Measurements from ENCODE around the gene GCDH. TPM values are rescaled to one million over a fixed set of nuclear protein-coding genes. Genes with fewer than 3 reads are reported as not detected.

The GCDH gene
- total and polyA plus RNA-seq, 2 experiments from 2014 or later, result 20.0 to 30.0 TPM

DNA sequence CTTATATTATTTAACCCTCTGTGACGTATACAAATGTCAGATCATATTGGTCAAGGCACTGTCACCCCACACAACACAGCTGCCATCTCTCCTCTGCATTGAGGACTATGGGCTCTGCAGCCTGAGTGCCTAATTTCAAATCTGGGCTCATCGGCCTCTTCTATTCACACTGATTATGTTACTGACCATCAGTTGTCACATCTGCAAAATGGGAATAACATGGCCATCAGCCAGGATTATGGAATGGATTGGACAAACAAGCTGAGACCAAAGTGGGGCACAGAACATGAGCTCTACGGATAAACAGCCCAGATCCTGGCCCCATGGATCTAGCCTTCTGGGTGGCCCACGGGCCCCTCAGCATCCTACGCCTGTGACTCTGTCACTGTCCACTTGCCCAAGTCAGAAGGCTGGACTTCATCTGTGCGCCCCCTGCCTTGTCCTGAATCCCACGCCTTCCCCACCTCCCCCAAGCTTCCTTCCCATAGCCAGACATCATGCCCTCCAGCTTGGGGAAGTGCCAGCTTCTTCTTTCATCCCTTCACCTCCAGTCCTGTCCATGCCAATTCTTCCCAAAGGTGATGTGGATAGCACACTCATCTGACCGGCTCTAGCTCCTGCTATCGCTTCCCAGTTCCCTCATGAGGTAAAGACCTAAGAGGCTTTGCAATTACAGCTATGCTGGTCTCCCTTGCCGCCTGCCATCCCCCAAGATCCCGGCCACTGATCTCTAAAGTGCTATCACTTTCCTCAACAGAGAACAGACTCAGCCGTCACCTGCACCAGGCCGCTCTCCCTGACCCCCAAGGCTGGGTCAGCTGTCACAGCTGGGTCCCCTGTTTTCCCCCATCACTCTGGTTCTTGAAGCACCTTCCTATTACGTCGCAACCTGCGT is 41.7 kb downstream of the GCDH start:
- in situ Hi-C loops (cut with MboI), result no loop called here
- no peaks in the 10 kb centered on the region; the same call in 1 of the 2 replicates for H4K20me1 ChIP-seq (ENCODE audit: insufficient read depth)
- H3K9me2 ChIP-seq (ENCODE audit: insufficient read depth), result no peaks in the 10 kb centered on the region
- peaks cover 41% of the 10 kb centered on the region for H3K79me2 ChIP-seq (ENCODE audit: insufficient read depth)
- no peaks in the 10 kb centered on the region; the same call in 1 of the 2 replicates for H3K36me3 ChIP-seq (ENCODE audit: low read depth)
- no peak for DNase-seq
- H3K9ac ChIP-seq, result peak overlapping the region; percentile 90
- peak overlapping the region; percentile 97 for H3K4me2 ChIP-seq (ENCODE audit: unreplicated experiment)
- H2AFZ ChIP-seq, result peak overlapping the region; percentile 99
- WGBS, 2 experiments (ENCODE audit: low coverage in 1 of 2, low lambda C conversion rate in 2 of 2, missing lambda C conversion rate in 2 of 2), result 33 to 35% methylated on average over 16 of the region's 16 CpGs
- peak overlapping the region; percentile 64 for H3K27ac ChIP-seq
- no peaks in the 10 kb centered on the region for H3F3A ChIP-seq (ENCODE audit: insufficient read depth)
- peak overlapping the region; percentile 81 for H3K4me3 ChIP-seq
- peaks cover 6% of the 10 kb centered on the region; the same call in 1 of the 2 replicates for H3K4me1 ChIP-seq (ENCODE audit: insufficient read depth)
- H3K9me3 ChIP-seq (ENCODE audit: low read depth), result no peaks in the 10 kb centered on the region
- TF ChIP-seq EZH2 (IDR thresholded peaks at IDR 0.05; ENCODE audit: insufficient read depth, poor library complexity, severe bottlenecking) (no peak), EZH2phosphoT487 (IDR thresholded peaks at IDR 0.05; ENCODE audit: insufficient read depth, low read depth) (no peak)
- no peaks in the 10 kb centered on the region for H3K27me3 ChIP-seq (replicated peaks; ENCODE audit: insufficient read depth)

DNA sequence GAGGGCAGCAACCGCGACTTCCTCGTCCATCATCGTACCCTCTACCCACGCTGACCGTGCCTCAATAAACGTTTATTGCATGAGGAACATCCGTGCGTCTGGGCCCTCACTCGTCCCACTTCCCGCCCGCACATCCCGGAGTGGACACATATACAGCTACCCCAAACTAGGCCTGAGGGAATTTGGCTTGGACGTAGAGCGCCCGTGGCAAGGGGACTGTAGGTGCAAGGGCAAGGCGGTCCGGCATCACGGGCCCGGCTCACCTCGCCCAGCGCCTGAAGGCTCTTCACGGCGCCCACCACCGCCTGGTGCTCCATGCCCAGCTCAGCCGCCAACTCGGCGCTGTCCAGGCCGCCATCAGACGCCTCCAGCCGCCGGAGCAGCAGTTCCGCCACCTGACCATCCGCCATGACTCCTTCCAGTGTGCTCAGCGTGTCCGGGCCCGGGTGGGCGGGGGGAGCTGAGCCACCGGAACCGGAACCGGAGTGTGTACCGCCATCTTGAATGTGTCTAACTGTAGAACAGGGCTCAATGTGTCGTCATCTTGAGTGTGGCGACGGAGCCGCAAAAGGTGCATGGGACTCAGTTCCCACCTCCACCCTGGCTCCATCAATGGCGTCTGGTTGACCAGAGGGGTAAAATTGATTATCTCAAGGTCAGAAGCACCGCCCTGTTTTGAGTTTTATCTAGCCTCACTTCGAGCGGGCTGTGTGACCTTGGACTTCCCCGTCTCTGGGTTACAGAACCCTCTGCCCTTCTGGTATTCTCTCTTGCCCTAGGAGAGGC is 42.5 kb downstream of the GCDH start, which contains the start of gene FARSA:
Gene FARSA (minus strand): TSS at position 425 of the 786 bp plus-strand sequence. CDS start 15 bp downstream, at position 410.
- peak within 1 kb of the TSS; percentile 64 for H3K27ac ChIP-seq
- WGBS, 2 experiments (ENCODE audit: low coverage in 1 of 2, low lambda C conversion rate in 2 of 2, missing lambda C conversion rate in 2 of 2), result 7% methylated on average over 47 to 51 of the region's 51 CpGs
- H3K27me3 ChIP-seq (replicated peaks; ENCODE audit: insufficient read depth), result no peaks in the 10 kb centered on the region
- in situ Hi-C loops (cut with MboI), result no loop called here
- no peaks in the 10 kb centered on the region; the same call in 1 of the 2 replicates for H3K36me3 ChIP-seq (ENCODE audit: low read depth)
- H3K4me2 ChIP-seq (ENCODE audit: unreplicated experiment), result peak within 1 kb of the TSS; percentile 97
- H3K4me1 ChIP-seq (ENCODE audit: insufficient read depth), result peaks cover 6% of the 10 kb centered on the region; the same call in 1 of the 2 replicates
- H3K9me2 ChIP-seq (ENCODE audit: insufficient read depth), result no peaks in the 10 kb centered on the region
- peak within 1 kb of the TSS; percentile 90 for H3K9ac ChIP-seq
- no peaks in the 10 kb centered on the region; the same call in 1 of the 2 replicates for H4K20me1 ChIP-seq (ENCODE audit: insufficient read depth)
- H2AFZ ChIP-seq, result peak within 1 kb of the TSS; percentile 99
- H3K9me3 ChIP-seq (ENCODE audit: low read depth), result no peaks in the 10 kb centered on the region
- DNase-seq, result peak; percentile 97
- no peaks in the 10 kb centered on the region for H3F3A ChIP-seq (ENCODE audit: insufficient read depth)
- H3K79me2 ChIP-seq (ENCODE audit: insufficient read depth), result peaks cover 41% of the 10 kb centered on the region
- peak within 1 kb of the TSS; percentile 81 for H3K4me3 ChIP-seq
- TF ChIP-seq EZH2 (IDR thresholded peaks at IDR 0.05; ENCODE audit: insufficient read depth, poor library complexity, severe bottlenecking), result no peak
- TF ChIP-seq EZH2phosphoT487 (IDR thresholded peaks at IDR 0.05; ENCODE audit: insufficient read depth, low read depth), result no peak

DNA sequence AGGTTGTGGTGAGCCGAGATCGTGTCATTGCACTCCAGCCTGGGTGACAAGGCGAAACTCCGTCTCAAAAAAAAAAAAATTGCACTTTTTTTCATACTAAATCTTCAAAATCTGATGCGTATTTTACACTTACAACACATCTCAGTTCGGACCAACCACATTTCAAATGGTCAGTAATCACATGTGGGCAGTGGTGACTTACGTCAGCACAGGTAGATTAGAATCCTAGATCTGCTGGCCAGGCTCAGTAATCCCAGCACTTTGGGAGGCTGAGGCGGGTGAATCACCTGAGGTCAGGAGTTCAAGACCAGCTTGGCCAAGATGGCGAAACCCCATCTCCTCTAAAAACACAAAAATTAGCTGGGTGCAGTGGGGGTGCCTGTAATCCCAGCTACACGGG is 44.1 kb downstream of the GCDH start:
- Histone ChIP-seq H4K20me1 (ENCODE audit: insufficient read depth) (peaks cover 6% of the 10 kb centered on the region; the same call in 1 of the 2 replicates), H3K36me3 (ENCODE audit: low read depth) (peaks cover 5% of the 10 kb centered on the region; the same call in 1 of the 2 replicates), H3K27me3 (replicated peaks; ENCODE audit: insufficient read depth) (no peaks in the 10 kb centered on the region), H3K9me2 (ENCODE audit: insufficient read depth) (no peaks in the 10 kb centered on the region), H3K27ac (no peak overlapping the region), H3K4me2 (ENCODE audit: unreplicated experiment) (no peak overlapping the region), H3K9me3 (ENCODE audit: low read depth) (no peaks in the 10 kb centered on the region), H3K4me3 (no peak overlapping the region), H3F3A (ENCODE audit: insufficient read depth) (peaks cover 12% of the 10 kb centered on the region), H3K4me1 (ENCODE audit: insufficient read depth) (peaks cover 12% of the 10 kb centered on the region), H2AFZ (no peak overlapping the region), H3K9ac (no peak overlapping the region), H3K79me2 (ENCODE audit: insufficient read depth) (peaks cover 49% of the 10 kb centered on the region)
- WGBS, 2 experiments (ENCODE audit: low coverage in 1 of 2, low lambda C conversion rate in 2 of 2, missing lambda C conversion rate in 2 of 2), result 89 to 92% methylated on average over 10 of the region's 10 CpGs
- in situ Hi-C loops (cut with MboI), result no loop called here
- DNase-seq, result no peak
- TF ChIP-seq EZH2phosphoT487 (IDR thresholded peaks at IDR 0.05; ENCODE audit: insufficient read depth, low read depth), result no peak
- no peak for TF ChIP-seq EZH2 (IDR thresholded peaks at IDR 0.05; ENCODE audit: insufficient read depth, poor library complexity, severe bottlenecking)

DNA sequence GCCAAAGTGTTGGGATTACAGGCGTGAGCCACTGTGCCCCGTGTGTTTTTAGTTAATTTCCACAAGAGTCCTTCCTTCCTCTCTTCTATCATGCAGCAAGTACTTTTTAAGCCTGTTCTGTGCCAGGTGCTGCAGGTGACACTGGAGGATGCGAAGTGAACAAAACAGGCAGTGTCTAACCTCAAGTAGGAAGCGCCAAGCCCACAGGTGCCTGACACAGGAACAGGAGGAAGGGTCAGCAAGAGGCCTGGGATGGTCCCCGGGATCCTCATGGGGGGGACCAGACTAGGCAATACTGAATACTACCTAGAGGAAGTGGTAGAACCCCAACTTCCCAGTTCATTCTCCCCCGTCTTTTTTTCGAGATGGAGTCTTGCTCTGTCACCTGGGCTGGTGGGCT is 45.6 kb downstream of the GCDH start:
- H3F3A ChIP-seq (ENCODE audit: insufficient read depth), result peaks cover 24% of the 10 kb centered on the region
- H3K79me2 ChIP-seq (ENCODE audit: insufficient read depth), result peaks cover 50% of the 10 kb centered on the region
- 83 to 85% methylated on average over 7 of the region's 7 CpGs for WGBS, 2 experiments (ENCODE audit: low coverage in 1 of 2, low lambda C conversion rate in 2 of 2, missing lambda C conversion rate in 2 of 2)
- H3K27ac ChIP-seq, result no peak overlapping the region
- H3K4me1 ChIP-seq (ENCODE audit: insufficient read depth), result peaks cover 23% of the 10 kb centered on the region
- peaks cover 19% of the 10 kb centered on the region for H3K36me3 ChIP-seq (ENCODE audit: low read depth)
- no peak overlapping the region for H2AFZ ChIP-seq
- no peaks in the 10 kb centered on the region for H3K9me3 ChIP-seq (ENCODE audit: low read depth)
- in situ Hi-C loops (cut with MboI), result no loop called here
- no peak overlapping the region for H3K4me2 ChIP-seq (ENCODE audit: unreplicated experiment)
- H3K4me3 ChIP-seq, result no peak overlapping the region
- H3K9ac ChIP-seq, result no peak overlapping the region
- H3K27me3 ChIP-seq (replicated peaks; ENCODE audit: insufficient read depth), result no peaks in the 10 kb centered on the region
- no peaks in the 10 kb centered on the region for H3K9me2 ChIP-seq (ENCODE audit: insufficient read depth)
- TF ChIP-seq EZH2 (IDR thresholded peaks at IDR 0.05; ENCODE audit: insufficient read depth, poor library complexity, severe bottlenecking), result no peak
- no peak for TF ChIP-seq EZH2phosphoT487 (IDR thresholded peaks at IDR 0.05; ENCODE audit: insufficient read depth, low read depth)
- H4K20me1 ChIP-seq (ENCODE audit: insufficient read depth), result peaks cover 6% of the 10 kb centered on the region; the same call in 1 of the 2 replicates
- no peak for DNase-seq

All from GM23248 (cell line).